LNCaP clone FGC (cell line): Measurements from ENCODE around the gene SNCB.

ENCODE experiments used
- DNase-seq: peaks from one replicate; pipeline ENCODE4 v3.0.0-alpha.2; 2011; ENCODE audit warnings: low read depth
- H3K4me3 ChIP-seq: 2 replicates; pipeline ENCODE4 v1.5.1; 2011; ENCODE audit warnings: mild to moderate bottlenecking, low read depth, low read length, control low read depth
- CTCF ChIP-seq: IDR thresholded peaks from 2 replicates; pipeline ENCODE4 v1.5.1; 2012; ENCODE audit warnings: mild to moderate bottlenecking; ENCODE audit not compliant: control insufficient read depth, insufficient read depth; ENCODE audit errors: extremely low read depth

Gene SNCB

GRCh38 chr5:176647843-176648473 is 17.6 kb upstream of the SNCB start:
- DNase-seq: no peak
- H3K4me3 ChIP-seq: peak overlapping the region; percentile 81
- no peak for TF ChIP-seq CTCF

GRCh38 chr5:176647030-176647842 is 16.9 kb upstream of the SNCB start, which contains the start of gene TSPAN17:
TSPAN17 (plus strand) TSS chr5:176647484; CDS start chr5:176647616, 132 bp downstream.
- peak; percentile 47 for TF ChIP-seq CTCF
- peak within 1 kb of the TSS; percentile 81 for H3K4me3 ChIP-seq
- DNase-seq: peak; percentile 92

- H3K4me3 ChIP-seq: peak overlapping the region; percentile 81
- DNase-seq: no peak
Measured at GRCh38 chr5:176646707-176647029, 16.3 kb upstream of the SNCB start.

GRCh38 chr5:176646049-176646706 is 15.8 kb upstream of the SNCB start:
- DNase-seq: no peak
- H3K4me3 ChIP-seq: peak overlapping the region; percentile 81
- TF ChIP-seq CTCF: no peak

More at GRCh38 chr5:176646707-176647029, 16.3 kb upstream of the SNCB start:
- TF ChIP-seq CTCF: no peak

- TF ChIP-seq CTCF: no peak
- no peak for DNase-seq
- no peak overlapping the region for H3K4me3 ChIP-seq
Measured at GRCh38 chr5:176644878-176645670, 14.7 kb upstream of the SNCB start.

GRCh38 chr5:176644294-176644693 is 14.0 kb upstream of the SNCB start:
- DNase-seq: no peak
- H3K4me3 ChIP-seq: no peak overlapping the region
- no peak for TF ChIP-seq CTCF
